Measurements from ENCODE around the gene LUZP1.

The LUZP1 gene

DNA sequence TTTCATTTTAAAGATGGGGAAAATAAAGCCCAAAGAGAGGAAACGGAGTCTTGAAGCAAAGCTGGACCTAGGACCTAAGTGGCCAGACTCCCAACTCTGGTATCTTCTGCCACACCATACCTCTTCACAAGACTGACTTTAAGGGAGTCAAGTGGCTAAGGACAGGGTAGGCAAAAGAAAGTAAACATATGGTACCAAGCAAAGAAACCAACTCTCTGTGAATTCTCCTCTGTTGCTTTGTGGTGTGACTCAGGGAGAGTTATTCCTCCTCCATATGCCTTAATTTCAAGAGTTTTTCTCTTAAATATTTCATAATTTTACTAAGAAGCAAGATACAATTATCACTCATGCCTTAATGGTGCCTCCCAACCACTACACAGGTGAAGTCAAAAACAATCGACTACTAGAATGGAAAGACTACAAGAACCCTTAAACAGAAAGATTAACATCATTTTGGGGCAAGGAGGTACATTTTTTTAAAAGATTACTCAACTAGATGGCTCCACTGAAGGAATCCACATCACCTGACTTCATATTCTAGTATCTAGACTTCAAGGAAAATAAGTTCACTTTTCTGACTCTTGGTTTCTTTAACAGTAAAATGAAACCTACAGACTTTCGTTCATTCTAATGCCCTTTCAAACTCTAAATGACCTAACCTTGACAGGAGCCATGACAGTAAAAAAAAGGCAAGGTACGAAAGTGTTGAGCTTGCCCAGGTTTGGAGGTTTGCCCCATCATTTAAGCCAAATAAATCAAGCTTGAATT is 44.2 kb downstream of the LUZP1 start:
- Histone ChIP-seq H3K9me3 (ENCODE audit: control insufficient read depth, low read length) (no peaks in the 10 kb centered on the region), H3K27me3 (ENCODE audit: control insufficient read depth, insufficient read depth, low read length) (no peaks in the 10 kb centered on the region), H3K4me2 (ENCODE audit: low read length) (no peak overlapping the region), H3K4me1 (peaks cover 3% of the 10 kb centered on the region), H3K4me3 (ENCODE audit: low read depth, low read length) (no peak overlapping the region), H3K79me2 (peaks cover 3% of the 10 kb centered on the region), H2AFZ (no peak overlapping the region), H3K27ac (no peak overlapping the region), H3K36me3 (ENCODE audit: control insufficient read depth, insufficient read depth, low read length) (no peaks in the 10 kb centered on the region), H3K9ac (no peak overlapping the region)
- TF ChIP-seq, protein P1, sequence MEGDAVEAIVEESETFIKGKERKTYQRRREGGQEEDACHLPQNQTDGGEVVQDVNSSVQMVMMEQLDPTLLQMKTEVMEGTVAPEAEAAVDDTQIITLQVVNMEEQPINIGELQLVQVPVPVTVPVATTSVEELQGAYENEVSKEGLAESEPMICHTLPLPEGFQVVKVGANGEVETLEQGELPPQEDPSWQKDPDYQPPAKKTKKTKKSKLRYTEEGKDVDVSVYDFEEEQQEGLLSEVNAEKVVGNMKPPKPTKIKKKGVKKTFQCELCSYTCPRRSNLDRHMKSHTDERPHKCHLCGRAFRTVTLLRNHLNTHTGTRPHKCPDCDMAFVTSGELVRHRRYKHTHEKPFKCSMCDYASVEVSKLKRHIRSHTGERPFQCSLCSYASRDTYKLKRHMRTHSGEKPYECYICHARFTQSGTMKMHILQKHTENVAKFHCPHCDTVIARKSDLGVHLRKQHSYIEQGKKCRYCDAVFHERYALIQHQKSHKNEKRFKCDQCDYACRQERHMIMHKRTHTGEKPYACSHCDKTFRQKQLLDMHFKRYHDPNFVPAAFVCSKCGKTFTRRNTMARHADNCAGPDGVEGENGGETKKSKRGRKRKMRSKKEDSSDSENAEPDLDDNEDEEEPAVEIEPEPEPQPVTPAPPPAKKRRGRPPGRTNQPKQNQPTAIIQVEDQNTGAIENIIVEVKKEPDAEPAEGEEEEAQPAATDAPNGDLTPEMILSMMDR (IDR thresholded peaks at IDR 0.05), result no peak

DNA sequence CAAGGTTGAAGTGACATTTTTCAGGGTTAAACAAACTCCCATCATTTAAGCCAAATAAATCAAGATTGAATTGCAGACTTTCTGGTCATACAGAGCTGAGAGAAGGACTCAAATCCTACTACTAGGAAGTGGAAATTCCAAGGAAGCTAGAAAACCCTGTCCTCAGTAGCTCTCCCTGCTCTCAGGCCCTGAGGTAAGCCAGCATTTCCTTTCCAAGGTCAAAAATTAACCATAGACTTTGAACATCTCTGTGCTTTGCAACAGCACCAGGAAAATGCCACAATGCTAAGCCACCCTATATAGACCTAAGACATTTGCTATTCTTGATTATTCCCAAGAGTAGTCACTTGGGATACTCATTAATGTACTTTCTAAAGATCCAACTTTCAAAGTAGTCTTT is 45.1 kb downstream of the LUZP1 start:
- no peaks in the 10 kb centered on the region for H3K9me3 ChIP-seq (ENCODE audit: control insufficient read depth, low read length)
- no peak overlapping the region for H3K27ac ChIP-seq
- H3K79me2 ChIP-seq, result peaks cover 3% of the 10 kb centered on the region
- H3K36me3 ChIP-seq (ENCODE audit: control insufficient read depth, insufficient read depth, low read length), result no peaks in the 10 kb centered on the region
- H2AFZ ChIP-seq, result no peak overlapping the region
- H3K4me1 ChIP-seq, result peaks cover 3% of the 10 kb centered on the region
- no peaks in the 10 kb centered on the region for H3K27me3 ChIP-seq (ENCODE audit: control insufficient read depth, insufficient read depth, low read length)
- H3K9ac ChIP-seq, result no peak overlapping the region
- H3K4me2 ChIP-seq (ENCODE audit: low read length), result no peak overlapping the region
- TF ChIP-seq, protein P1 (IDR thresholded peaks at IDR 0.05), result no peak
- no peak overlapping the region for H3K4me3 ChIP-seq (ENCODE audit: low read depth, low read length)

DNA sequence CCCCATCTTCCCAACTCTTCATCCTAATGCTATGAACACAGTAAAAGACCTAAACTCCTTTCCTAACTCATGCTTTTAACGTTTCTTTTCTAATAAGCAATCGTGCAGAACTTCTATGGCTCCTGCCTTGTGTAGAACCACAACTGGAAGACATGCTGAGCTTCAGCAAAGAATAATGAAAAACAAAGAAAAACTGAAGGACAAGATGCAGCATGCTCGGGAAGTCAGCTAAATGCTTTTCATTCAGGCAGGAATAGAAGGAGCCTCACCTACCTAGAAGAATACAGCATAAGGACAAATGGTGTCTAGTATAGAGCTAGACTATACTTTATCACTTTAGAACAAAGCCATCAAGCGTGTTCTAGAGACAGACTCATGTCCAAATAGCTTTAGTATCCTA is 45.9 kb downstream of the LUZP1 start:
- no peaks in the 10 kb centered on the region for H3K36me3 ChIP-seq (ENCODE audit: control insufficient read depth, insufficient read depth, low read length)
- no peaks in the 10 kb centered on the region for H3K9me3 ChIP-seq (ENCODE audit: control insufficient read depth, low read length)
- no peaks in the 10 kb centered on the region for H3K27me3 ChIP-seq (ENCODE audit: control insufficient read depth, insufficient read depth, low read length)
- peaks cover 3% of the 10 kb centered on the region for H3K4me1 ChIP-seq
- TF ChIP-seq, protein P1 (IDR thresholded peaks at IDR 0.05), result no peak
- no peak overlapping the region for H3K4me3 ChIP-seq (ENCODE audit: low read depth, low read length)
- no peak overlapping the region for H2AFZ ChIP-seq
- H3K27ac ChIP-seq, result no peak overlapping the region
- H3K9ac ChIP-seq, result no peak overlapping the region
- H3K4me2 ChIP-seq (ENCODE audit: low read length), result peak overlapping the region; percentile 36
- peaks cover 3% of the 10 kb centered on the region for H3K79me2 ChIP-seq

DNA sequence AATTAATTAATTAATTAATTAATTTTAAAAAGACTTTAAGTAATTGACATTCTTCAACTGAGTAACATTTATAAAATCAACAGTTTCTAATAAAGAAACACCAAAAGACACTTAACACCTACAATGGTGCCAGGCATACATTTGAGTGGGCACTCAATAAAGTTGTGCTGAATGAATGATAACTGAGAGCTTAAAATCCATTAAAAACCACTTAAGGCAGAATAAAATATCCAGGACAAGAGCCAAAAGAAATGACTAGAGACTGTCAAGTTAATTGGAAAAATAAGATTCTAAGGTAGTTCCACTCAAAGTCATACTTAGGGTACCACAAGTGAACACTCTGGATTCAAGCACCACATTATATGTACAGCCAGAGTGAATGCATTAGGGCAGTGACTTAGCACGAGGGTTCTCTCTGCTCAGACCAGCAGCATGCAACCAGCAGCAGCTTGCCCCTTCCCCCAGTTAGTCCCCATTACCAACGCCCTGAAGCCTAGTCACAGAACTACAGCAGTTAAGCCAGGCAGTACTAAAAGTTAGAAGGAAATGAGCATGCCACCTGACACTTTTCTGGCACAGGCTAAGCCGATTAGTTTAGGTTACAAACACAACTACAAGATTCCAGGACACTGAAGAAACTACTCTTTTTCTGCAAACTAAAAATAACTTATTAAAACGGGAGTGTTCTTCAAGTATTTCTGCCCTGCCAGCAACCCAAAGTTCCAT is 46.5 kb downstream of the LUZP1 start:
- H3K9me3 ChIP-seq (ENCODE audit: control insufficient read depth, low read length), result no peaks in the 10 kb centered on the region
- H3K4me1 ChIP-seq, result peaks cover 3% of the 10 kb centered on the region
- no peaks in the 10 kb centered on the region for H3K27me3 ChIP-seq (ENCODE audit: control insufficient read depth, insufficient read depth, low read length)
- peaks cover 3% of the 10 kb centered on the region for H3K79me2 ChIP-seq
- H3K9ac ChIP-seq, result no peak overlapping the region
- peak overlapping the region; percentile 36 for H3K4me2 ChIP-seq (ENCODE audit: low read length)
- H2AFZ ChIP-seq, result no peak overlapping the region
- H3K4me3 ChIP-seq (ENCODE audit: low read depth, low read length), result no peak overlapping the region
- H3K27ac ChIP-seq, result no peak overlapping the region
- TF ChIP-seq, protein P1 (IDR thresholded peaks at IDR 0.05), result no peak
- no peaks in the 10 kb centered on the region for H3K36me3 ChIP-seq (ENCODE audit: control insufficient read depth, insufficient read depth, low read length)
